HepG2 (cell line): ENCODE results near the gene NCOA6. TPM values are rescaled to one million over a fixed set of nuclear protein-coding genes. Genes with fewer than 3 reads are reported as not detected.

Experiments used
- AGO2 ChIP-seq: fragments of 200-400 bp; formaldehyde crosslinking; optimal IDR thresholded peaks from 2 replicates; pipeline ENCODE3; 2017; ENCODE audit warnings: mild to moderate bottlenecking, low read depth, low read length, moderate library complexity
- ATF7-NPFF ChIP-seq: sonication (generic); formaldehyde crosslinking; IDR thresholded peaks from 2 replicates; pipeline ENCODE4 v1.8.1; 2023; ENCODE audit warnings: mild to moderate bottlenecking, low read depth, missing genetic modification reagents, moderate library complexity
- ELF3 ChIP-seq: IDR thresholded peaks from 2 replicates; pipeline ENCODE4 v1.6.1; 2016; ENCODE audit warnings: missing genetic modification reagents, missing compliant biosample characterization
- RFX5 ChIP-seq: IDR thresholded peaks from 2 replicates; pipeline ENCODE4 v1.6.1; 2011; ENCODE audit warnings: low read depth, low read length, improper control_type of control experiment
- SP4 ChIP-seq: sonication (generic); formaldehyde crosslinking; IDR thresholded peaks from 2 replicates; pipeline ENCODE4 v1.8.1; 2023; ENCODE audit warnings: mild to moderate bottlenecking, missing genetic modification reagents
- TBL1XR1 ChIP-seq: fragments of 150-350 bp; IDR thresholded peaks from 2 replicates; pipeline ENCODE4 v1.6.1; 2014; ENCODE audit warnings: borderline replicate concordance, low read length; ENCODE audit not compliant: partially characterized antibody
- TBP ChIP-seq: sonication (generic); formaldehyde crosslinking; IDR thresholded peaks from 2 replicates; pipeline ENCODE4 v1.5.0; 2020; ENCODE audit warnings: missing genetic modification reagents
- TOE1 ChIP-seq: sonication (generic); formaldehyde crosslinking; IDR thresholded peaks from 2 replicates; pipeline ENCODE4 v1.4.0; 2020; ENCODE audit warnings: mild to moderate bottlenecking, missing genetic modification reagents
- ZFP82 ChIP-seq: sonication (generic); formaldehyde crosslinking; IDR thresholded peaks from 2 replicates; pipeline ENCODE4 v1.5.1; 2020; ENCODE audit warnings: mild to moderate bottlenecking, missing genetic modification reagents, borderline replicate concordance
- ZNF235 ChIP-seq: sonication (generic); formaldehyde crosslinking; IDR thresholded peaks from 2 replicates; pipeline ENCODE4 v1.8.1; 2023; ENCODE audit warnings: mild to moderate bottlenecking, missing genetic modification reagents, borderline replicate concordance
- ZNF264 ChIP-seq: sonication (generic); formaldehyde crosslinking; IDR thresholded peaks from 2 replicates; pipeline ENCODE4 v1.4.0; 2020; ENCODE audit warnings: missing genetic modification reagents
- ZNF431 ChIP-seq: sonication (generic); formaldehyde crosslinking; IDR thresholded peaks from 2 replicates; pipeline ENCODE4 v1.9.0; 2022; ENCODE audit warnings: missing genetic modification reagents, low read depth, mild to moderate bottlenecking, borderline replicate concordance
- ZNF563 ChIP-seq: sonication (generic); formaldehyde crosslinking; IDR thresholded peaks from 2 replicates; pipeline ENCODE4 v1.8.0; 2022; ENCODE audit warnings: mild to moderate bottlenecking, moderate library complexity, missing genetic modification reagents
- ZNF576 ChIP-seq: sonication (generic); formaldehyde crosslinking; IDR thresholded peaks from 2 replicates; pipeline ENCODE4 v1.4.0; 2020; ENCODE audit warnings: mild to moderate bottlenecking, missing genetic modification reagents
- ZNF713 ChIP-seq: sonication (generic); formaldehyde crosslinking; IDR thresholded peaks from 2 replicates; pipeline ENCODE4 v1.4.0; 2020; ENCODE audit warnings: mild to moderate bottlenecking, missing genetic modification reagents
- ZNF768 ChIP-seq: sonication (generic); formaldehyde crosslinking; IDR thresholded peaks from 2 replicates; pipeline ENCODE4 v1.4.0; 2020; ENCODE audit warnings: missing genetic modification reagents
- ZSCAN20 ChIP-seq: sonication (generic); formaldehyde crosslinking; IDR thresholded peaks from 2 replicates; pipeline ENCODE4 v1.4.0; 2020; ENCODE audit warnings: missing genetic modification reagents, mild to moderate bottlenecking, borderline replicate concordance
- polyA plus RNA-seq, 8 experiments: library from polyadenylated mRNA; depleted of rRNA in 3 of 8; stranded (reverse) in 7 of 8; unstranded in 1 of 8; fragments of >200 nt; fragmentation: Illumina TruSeq in 4 of 8; extraction: Trizol in 4 of 8; gene quantifications; 2 replicates each; pipeline versions ENCODE4 v1.2.1 to v1.2.3, GENCODE V29; 2011 to 2016; ENCODE audit warnings: low read depth in 4 of 8, missing spikeins in 1 of 8, mixed read lengths in 1 of 8; ENCODE audit not compliant: insufficient read depth in 1 of 8
- total RNA-seq, 5 experiments: library from RNA; depleted of rRNA; stranded (reverse); fragments of >200 nt; fragmentation: Illumina TruSeq; extraction: Trizol; gene quantifications; 2 replicates each; pipeline ENCODE4 v1.2.3, GENCODE V29; 2016; ENCODE audit warnings: low read depth in 1 of 5
- TF ChIP-seq, protein P1 (sequence below): sonication (generic); formaldehyde crosslinking; IDR thresholded peaks from 2 replicates; pipeline ENCODE4 v1.5.0; 2020; ENCODE audit warnings: mild to moderate bottlenecking, missing genetic modification reagents
- TF ChIP-seq, protein P2 (sequence below), 2 experiments: sonication (generic) in 1 of 2; formaldehyde crosslinking in 1 of 2; IDR thresholded peaks; 2 replicates each; pipeline versions ENCODE4 v1.5.1 to v1.6.1; 2011 to 2020; ENCODE audit warnings: borderline replicate concordance in 1 of 2, low read depth in 1 of 2, low read length in 1 of 2, mild to moderate bottlenecking in 1 of 2, missing genetic modification reagents in 1 of 2, moderate library complexity in 1 of 2
- TF ChIP-seq, protein P3 (sequence below): sonication (generic); formaldehyde crosslinking; IDR thresholded peaks from 2 replicates; pipeline ENCODE4 v1.5.1; 2020; ENCODE audit warnings: mild to moderate bottlenecking, moderate library complexity, missing genetic modification reagents

Gene NCOA6
- total and polyA plus RNA-seq, 2 of the 13 experiments (the other 11 are each of a cell fraction or from before 2014, with no cell fraction given), result 11.2 to 29.3 TPM

- TF ChIP-seq ZNF713 (CRISPR knock-in tag) (0 out of 2 replicates have a peak, but pooled peaks have one; percentile 2), ATF7-NPFF (peak; percentile 35), TBP (CRISPR knock-in tag) (peak; percentile 93; the same call in 1 of the 2 replicates), ZSCAN20 (0 out of 2 replicates have a peak, but pooled peaks have one; percentile 66), ZNF563 (CRISPR knock-in tag) (peak; percentile 82), RFX5 (peak; percentile 74), TBL1XR1 (peak; percentile 45), ZNF431 (peak; percentile 87), ELF3 (CRISPR knock-in tag) (peak; percentile 43; the same call in 1 of the 2 replicates), SP4 (peak; percentile 73), ZNF576 (CRISPR knock-in tag) (0 out of 2 replicates have a peak, but pooled peaks have one; percentile 73), TOE1 (CRISPR knock-in tag) (0 out of 2 replicates have a peak, but pooled peaks have one; percentile 7), ZNF264 (no peak), ZNF768 (CRISPR knock-in tag) (peak; percentile 9; the same call in 1 of the 2 replicates), ZFP82 (CRISPR knock-in tag) (peak; percentile 45; the same call in 1 of the 2 replicates), ZNF235 (CRISPR knock-in tag) (peak; percentile 9; the same call in 1 of the 2 replicates), AGO2 (peak; percentile 89)
- TF ChIP-seq, protein P1, sequence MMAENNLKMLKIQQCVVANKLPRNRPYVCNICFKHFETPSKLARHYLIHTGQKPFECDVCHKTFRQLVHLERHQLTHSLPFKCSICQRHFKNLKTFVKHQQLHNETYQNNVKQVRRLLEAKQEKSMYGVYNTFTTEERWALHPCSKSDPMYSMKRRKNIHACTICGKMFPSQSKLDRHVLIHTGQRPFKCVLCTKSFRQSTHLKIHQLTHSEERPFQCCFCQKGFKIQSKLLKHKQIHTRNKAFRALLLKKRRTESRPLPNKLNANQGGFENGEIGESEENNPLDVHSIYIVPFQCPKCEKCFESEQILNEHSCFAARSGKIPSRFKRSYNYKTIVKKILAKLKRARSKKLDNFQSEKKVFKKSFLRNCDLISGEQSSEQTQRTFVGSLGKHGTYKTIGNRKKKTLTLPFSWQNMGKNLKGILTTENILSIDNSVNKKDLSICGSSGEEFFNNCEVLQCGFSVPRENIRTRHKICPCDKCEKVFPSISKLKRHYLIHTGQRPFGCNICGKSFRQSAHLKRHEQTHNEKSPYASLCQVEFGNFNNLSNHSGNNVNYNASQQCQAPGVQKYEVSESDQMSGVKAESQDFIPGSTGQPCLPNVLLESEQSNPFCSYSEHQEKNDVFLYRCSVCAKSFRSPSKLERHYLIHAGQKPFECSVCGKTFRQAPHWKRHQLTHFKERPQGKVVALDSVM (CRISPR knock-in tag), result peak; percentile 44
- TF ChIP-seq, protein P2, sequence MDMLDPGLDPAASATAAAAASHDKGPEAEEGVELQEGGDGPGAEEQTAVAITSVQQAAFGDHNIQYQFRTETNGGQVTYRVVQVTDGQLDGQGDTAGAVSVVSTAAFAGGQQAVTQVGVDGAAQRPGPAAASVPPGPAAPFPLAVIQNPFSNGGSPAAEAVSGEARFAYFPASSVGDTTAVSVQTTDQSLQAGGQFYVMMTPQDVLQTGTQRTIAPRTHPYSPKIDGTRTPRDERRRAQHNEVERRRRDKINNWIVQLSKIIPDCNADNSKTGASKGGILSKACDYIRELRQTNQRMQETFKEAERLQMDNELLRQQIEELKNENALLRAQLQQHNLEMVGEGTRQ (IDR thresholded peaks at IDR 0.05; ENCODE audit: low read depth, low read length), result no peak
- TF ChIP-seq, protein P2 (CRISPR knock-in tag; IDR thresholded peaks at IDR 0.05; ENCODE audit: borderline replicate concordance), result no peak
- TF ChIP-seq, protein P3, sequence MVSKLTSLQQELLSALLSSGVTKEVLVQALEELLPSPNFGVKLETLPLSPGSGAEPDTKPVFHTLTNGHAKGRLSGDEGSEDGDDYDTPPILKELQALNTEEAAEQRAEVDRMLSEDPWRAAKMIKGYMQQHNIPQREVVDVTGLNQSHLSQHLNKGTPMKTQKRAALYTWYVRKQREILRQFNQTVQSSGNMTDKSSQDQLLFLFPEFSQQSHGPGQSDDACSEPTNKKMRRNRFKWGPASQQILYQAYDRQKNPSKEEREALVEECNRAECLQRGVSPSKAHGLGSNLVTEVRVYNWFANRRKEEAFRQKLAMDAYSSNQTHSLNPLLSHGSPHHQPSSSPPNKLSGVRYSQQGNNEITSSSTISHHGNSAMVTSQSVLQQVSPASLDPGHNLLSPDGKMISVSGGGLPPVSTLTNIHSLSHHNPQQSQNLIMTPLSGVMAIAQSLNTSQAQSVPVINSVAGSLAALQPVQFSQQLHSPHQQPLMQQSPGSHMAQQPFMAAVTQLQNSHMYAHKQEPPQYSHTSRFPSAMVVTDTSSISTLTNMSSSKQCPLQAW (CRISPR knock-in tag), result peak; percentile 92
These were observed 121.1 kb downstream of the NCOA6 start, which contains the start of gene TP53INP2 (continued) for GRCh38 chr20:34704177-34705007.
